Tibial nerve (tissue), 4 donors: ENCODE measurements around the gene PEX11G.

ENCODE experiments used
- EP300 ChIP-seq, 2 donors: sonication (generic); formaldehyde crosslinking; IDR thresholded peaks; one replicate each; pipeline ENCODE4 v1.6.1; 2017; ENCODE audit warnings: antibody characterized with exemption in 2 of 2, mild to moderate bottlenecking in 1 of 2
- POLR2A ChIP-seq, 2 donors: fragments of 450-650 bp; IDR thresholded peaks; one replicate each; pipeline ENCODE4 v1.6.1; 2017; ENCODE audit warnings: antibody characterized with exemption in 2 of 2, mild to moderate bottlenecking in 2 of 2, moderate library complexity in 2 of 2
- TF ChIP-seq, protein P1 (sequence below), 5 experiments: fragments of 200-600 bp in 3 of 5; fragments of 450-650 bp in 2 of 5; sonication (generic) in 3 of 5; IDR thresholded peaks; one replicate each; pipeline ENCODE4 v1.5.1; 2016 to 2019; ENCODE audit warnings: antibody characterized with exemption in 5 of 5, mild to moderate bottlenecking in 3 of 5, moderate library complexity in 2 of 5

DNA sequence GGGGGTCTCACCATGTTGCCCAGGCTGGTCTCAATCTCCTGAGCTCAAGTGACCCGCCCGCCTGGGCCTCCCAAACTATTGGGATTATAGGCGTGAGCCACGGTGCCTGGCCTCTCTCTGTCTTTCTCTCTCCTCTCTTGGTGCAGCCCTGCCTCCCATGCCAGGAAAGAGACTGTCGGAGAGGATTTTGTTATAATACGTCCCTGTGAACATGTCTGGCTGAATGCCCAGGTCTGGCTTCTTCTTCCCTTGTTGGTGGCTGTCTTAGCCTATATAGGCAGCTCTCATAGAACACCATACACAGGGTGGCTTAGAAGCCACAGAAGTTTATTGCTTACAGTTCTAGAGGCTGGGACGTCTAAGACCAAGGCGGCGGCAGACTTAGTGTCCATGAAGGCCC lies 46.4 kb downstream of the PEX11G start:
- TF ChIP-seq, protein P1, sequence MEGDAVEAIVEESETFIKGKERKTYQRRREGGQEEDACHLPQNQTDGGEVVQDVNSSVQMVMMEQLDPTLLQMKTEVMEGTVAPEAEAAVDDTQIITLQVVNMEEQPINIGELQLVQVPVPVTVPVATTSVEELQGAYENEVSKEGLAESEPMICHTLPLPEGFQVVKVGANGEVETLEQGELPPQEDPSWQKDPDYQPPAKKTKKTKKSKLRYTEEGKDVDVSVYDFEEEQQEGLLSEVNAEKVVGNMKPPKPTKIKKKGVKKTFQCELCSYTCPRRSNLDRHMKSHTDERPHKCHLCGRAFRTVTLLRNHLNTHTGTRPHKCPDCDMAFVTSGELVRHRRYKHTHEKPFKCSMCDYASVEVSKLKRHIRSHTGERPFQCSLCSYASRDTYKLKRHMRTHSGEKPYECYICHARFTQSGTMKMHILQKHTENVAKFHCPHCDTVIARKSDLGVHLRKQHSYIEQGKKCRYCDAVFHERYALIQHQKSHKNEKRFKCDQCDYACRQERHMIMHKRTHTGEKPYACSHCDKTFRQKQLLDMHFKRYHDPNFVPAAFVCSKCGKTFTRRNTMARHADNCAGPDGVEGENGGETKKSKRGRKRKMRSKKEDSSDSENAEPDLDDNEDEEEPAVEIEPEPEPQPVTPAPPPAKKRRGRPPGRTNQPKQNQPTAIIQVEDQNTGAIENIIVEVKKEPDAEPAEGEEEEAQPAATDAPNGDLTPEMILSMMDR (IDR thresholded peaks at IDR 0.05) = no peak
- no peak for TF ChIP-seq EP300 (IDR thresholded peaks at IDR 0.05)
- no peak for TF ChIP-seq POLR2A (IDR thresholded peaks at IDR 0.05)
